ENCODE results near the gene ZNF576.
"Not testable (repeated sequence)": the region's sequence is repeated elsewhere in the genome, so short reads cannot be mapped to it uniquely, and the experiment has no call there.

Gene ZNF576

GRCh38 chr19:43620061-43621001 is 23.9 kb downstream of the ZNF576 start:
- in situ Hi-C loops (cut with MboI; ENCODE audit: low pct_unique_long_range_greater_than_20kb, low sequenced_read_pairs) = no loop called here
- no peak for DNase-seq

GRCh38 chr19:43622070-43622469 is 25.7 kb downstream of the ZNF576 start:
- DNase-seq = no peak
- in situ Hi-C loops (cut with MboI; ENCODE audit: low pct_unique_long_range_greater_than_20kb, low sequenced_read_pairs) = no loop called here

- in situ Hi-C loops (cut with MboI; ENCODE audit: low pct_unique_long_range_greater_than_20kb, low sequenced_read_pairs) = no loop called here
- no peak for DNase-seq
Observed at GRCh38 chr19:43622956-43623355, 26.6 kb downstream of the ZNF576 start.

- no peak for DNase-seq
- in situ Hi-C loops (cut with MboI; ENCODE audit: low pct_unique_long_range_greater_than_20kb, low sequenced_read_pairs) = no loop called here
Observed at GRCh38 chr19:43623889-43624670, 27.7 kb downstream of the ZNF576 start.

GRCh38 chr19:43624933-43625332 is 28.5 kb downstream of the ZNF576 start:
- in situ Hi-C loops (cut with MboI; ENCODE audit: low pct_unique_long_range_greater_than_20kb, low sequenced_read_pairs) = no loop called here
- DNase-seq = no peak

- in situ Hi-C loops (cut with MboI; ENCODE audit: low pct_unique_long_range_greater_than_20kb, low sequenced_read_pairs) = no loop called here
- no peak for DNase-seq
Observed at GRCh38 chr19:43625918-43626579, 29.7 kb downstream of the ZNF576 start.

- DNase-seq = no peak
- in situ Hi-C loops (cut with MboI; ENCODE audit: low pct_unique_long_range_greater_than_20kb, low sequenced_read_pairs) = no loop called here
Observed at GRCh38 chr19:43626838-43627237, 30.4 kb downstream of the ZNF576 start.

- in situ Hi-C loops (cut with MboI; ENCODE audit: low pct_unique_long_range_greater_than_20kb, low sequenced_read_pairs) = no loop called here
- DNase-seq = no peak
Observed at GRCh38 chr19:43628646-43629326, 32.4 kb downstream of the ZNF576 start.

- in situ Hi-C loops (cut with MboI; ENCODE audit: low pct_unique_long_range_greater_than_20kb, low sequenced_read_pairs) = no loop called here
- no peak for DNase-seq
Observed at GRCh38 chr19:43631491-43631890, 35.1 kb downstream of the ZNF576 start.

- no peak for DNase-seq
- in situ Hi-C loops (cut with MboI; ENCODE audit: low pct_unique_long_range_greater_than_20kb, low sequenced_read_pairs) = no loop called here
Observed at GRCh38 chr19:43633520-43633919, 37.1 kb downstream of the ZNF576 start.

GRCh38 chr19:43634068-43634467 is 37.7 kb downstream of the ZNF576 start:
- in situ Hi-C loops (cut with MboI; ENCODE audit: low pct_unique_long_range_greater_than_20kb, low sequenced_read_pairs) = no loop called here
- DNase-seq = no peak

GRCh38 chr19:43634506-43634871 is 38.1 kb downstream of the ZNF576 start:
- in situ Hi-C loops (cut with MboI; ENCODE audit: low pct_unique_long_range_greater_than_20kb, low sequenced_read_pairs) = no loop called here
- DNase-seq = no peak

- DNase-seq = no peak
- in situ Hi-C loops (cut with MboI; ENCODE audit: low pct_unique_long_range_greater_than_20kb, low sequenced_read_pairs) = no loop called here
Observed at GRCh38 chr19:43634872-43635560, 38.6 kb downstream of the ZNF576 start.

GRCh38 chr19:43635561-43635940 is 39.2 kb downstream of the ZNF576 start:
- in situ Hi-C loops (cut with MboI; ENCODE audit: low pct_unique_long_range_greater_than_20kb, low sequenced_read_pairs); DNase-seq: not testable (repeated sequence)

GRCh38 chr19:43636121-43636683 is 39.8 kb downstream of the ZNF576 start:
- no peak for DNase-seq
- in situ Hi-C loops (cut with MboI; ENCODE audit: low pct_unique_long_range_greater_than_20kb, low sequenced_read_pairs) = no loop called here

- DNase-seq = no peak
- in situ Hi-C loops (cut with MboI; ENCODE audit: low pct_unique_long_range_greater_than_20kb, low sequenced_read_pairs) = no loop called here
Observed at GRCh38 chr19:43638214-43638994, 42.0 kb downstream of the ZNF576 start.

GRCh38 chr19:43638995-43639518 is 42.7 kb downstream of the ZNF576 start:
- DNase-seq = no peak
- in situ Hi-C loops (cut with MboI; ENCODE audit: low pct_unique_long_range_greater_than_20kb, low sequenced_read_pairs) = no loop called here

All from KBM-7 (cell line).